WTC11 (cell line): Measurements from ENCODE around the gene GABRG3. TPM values are rescaled to one million over a fixed set of nuclear protein-coding genes. Genes with fewer than 3 reads are reported as not detected.

ENCODE experiments used
- ATAC-seq: fragments of 200-7000 bp; cut with Tn5 transposase; 2 replicates; pipeline ENCODE4 v1.10.0; 2021; ENCODE audit warnings: mild to moderate bottlenecking, moderate library complexity
- CTCF ChIA-PET: fragments of 300-600 bp; sonication (Branson Sonifier 250); formaldehyde crosslinking; loops from one replicate; lab custom pipeline; 2021; ENCODE audit warnings: antibody characterized with exemption; lab: Charles Lee
- POLR2A ChIA-PET: fragments of 350-600 bp; sonication (Branson Sonifier 250); formaldehyde crosslinking; loops from one replicate; lab custom pipeline; 2021; ENCODE audit warnings: antibody characterized with exemption; lab: Charles Lee
- DNase-seq: peaks from one replicate; pipeline ENCODE4 v3.0.0; 2021; ENCODE audit warnings: low spot score
- H3K27ac Mint-ChIP-seq: 2 replicates; pipeline ENCODE4 v1.8.0; 2021; ENCODE audit warnings: mixed read lengths
- H3K27me3 Mint-ChIP-seq: 2 replicates; pipeline ENCODE4 v1.8.0; 2021; ENCODE audit warnings: low read depth, mild to moderate bottlenecking, moderate library complexity, mixed read lengths
- H3K36me3 Mint-ChIP-seq: 2 replicates; pipeline ENCODE4 v1.8.0; 2021; ENCODE audit warnings: mixed read lengths
- H3K4me1 Mint-ChIP-seq: 2 replicates; pipeline ENCODE4 v1.8.0; 2022; ENCODE audit warnings: mixed read lengths
- H3K4me3 Mint-ChIP-seq: 2 replicates; pipeline ENCODE4 v1.8.0; 2021; ENCODE audit warnings: mild to moderate bottlenecking, moderate library complexity, mixed read lengths
- H3K9me3 Mint-ChIP-seq: 2 replicates; pipeline ENCODE4 v1.8.0; 2021; ENCODE audit warnings: mixed read lengths
- ATF3 ChIP-seq: sonication (generic); formaldehyde crosslinking; conservative IDR thresholded peaks from 2 replicates; pipeline ENCODE4 v1.8.1; 2022; ENCODE audit warnings: mild to moderate bottlenecking, missing genetic modification reagents
- EMX1 ChIP-seq: fragments of 250-450 bp; sonication (Bioruptor Pico); IDR thresholded peaks from 2 replicates; pipeline ENCODE4 v1.8.0; 2021; ENCODE audit warnings: mild to moderate bottlenecking
- FOXJ3 ChIP-seq: sonication (generic); formaldehyde crosslinking; IDR thresholded peaks from 2 replicates; pipeline ENCODE4 v1.9.0; 2021; ENCODE audit warnings: missing genetic modification reagents, mild to moderate bottlenecking, borderline replicate concordance
- FOXP1 ChIP-seq: sonication (generic); formaldehyde crosslinking; IDR thresholded peaks from 2 replicates; pipeline ENCODE4 v1.8.0; 2022; ENCODE audit warnings: missing genetic modification reagents, mild to moderate bottlenecking, moderate library complexity, borderline replicate concordance
- FOXP4 ChIP-seq: sonication (generic); formaldehyde crosslinking; IDR thresholded peaks from 2 replicates; pipeline ENCODE4 v1.8.0; 2022; ENCODE audit warnings: mild to moderate bottlenecking, missing genetic modification reagents
- GRHL2 ChIP-seq: fragments of 250-450 bp; sonication (Bioruptor Pico); IDR thresholded peaks from 2 replicates; pipeline ENCODE4 v1.8.0; 2022; ENCODE audit warnings: mild to moderate bottlenecking, moderate library complexity; ENCODE audit not compliant: insufficient replicate concordance, severe bottlenecking
- JAZF1 ChIP-seq: fragments of 250-450 bp; sonication (Bioruptor Pico); IDR thresholded peaks from 2 replicates; pipeline ENCODE4 v1.9.0; 2021; ENCODE audit warnings: moderate library complexity, mild to moderate bottlenecking, inconsistent platforms
- PRDM15 ChIP-seq: sonication (generic); formaldehyde crosslinking; IDR thresholded peaks from 2 replicates; pipeline ENCODE4 v1.8.0; 2022; ENCODE audit warnings: missing genetic modification reagents
- SMAD4 ChIP-seq: sonication (generic); formaldehyde crosslinking; IDR thresholded peaks from 2 replicates; pipeline ENCODE4 v1.8.0; 2022; ENCODE audit warnings: mild to moderate bottlenecking, missing genetic modification reagents
- SOX15 ChIP-seq: fragments of 250-450 bp; sonication (Bioruptor Pico); IDR thresholded peaks from 2 replicates; pipeline ENCODE4 v1.9.0; 2021; ENCODE audit warnings: mild to moderate bottlenecking
- SP1 ChIP-seq: sonication (generic); formaldehyde crosslinking; conservative IDR thresholded peaks from 2 replicates; pipeline ENCODE4 v1.8.1; 2022; ENCODE audit warnings: missing genetic modification reagents
- TCF7 ChIP-seq: sonication (generic); formaldehyde crosslinking; IDR thresholded peaks from 2 replicates; pipeline ENCODE4 v1.8.0; 2022; ENCODE audit warnings: mild to moderate bottlenecking, low read depth, missing genetic modification reagents, moderate library complexity
- TEAD1 ChIP-seq: sonication (generic); formaldehyde crosslinking; IDR thresholded peaks from 2 replicates; pipeline ENCODE4 v1.8.0; 2022; ENCODE audit warnings: mild to moderate bottlenecking, missing genetic modification reagents
- TEAD4 ChIP-seq: sonication (generic); formaldehyde crosslinking; IDR thresholded peaks from 2 replicates; pipeline ENCODE4 v1.8.0; 2022; ENCODE audit warnings: mild to moderate bottlenecking, missing genetic modification reagents
- ZNF121 ChIP-seq: sonication (generic); formaldehyde crosslinking; IDR thresholded peaks from 2 replicates; pipeline ENCODE4 v1.8.0; 2023; ENCODE audit warnings: missing genetic modification reagents
- ZNF138 ChIP-seq: sonication (generic); formaldehyde crosslinking; conservative IDR thresholded peaks from 2 replicates; pipeline ENCODE4 v1.8.1; 2022; ENCODE audit warnings: mild to moderate bottlenecking, moderate library complexity, missing genetic modification reagents
- ZNF232 ChIP-seq: sonication (generic); formaldehyde crosslinking; IDR thresholded peaks from 2 replicates; pipeline ENCODE4 v1.8.0; 2022; ENCODE audit warnings: mild to moderate bottlenecking, missing genetic modification reagents
- ZNF317 ChIP-seq: sonication (generic); formaldehyde crosslinking; IDR thresholded peaks from 2 replicates; pipeline ENCODE4 v1.8.1; 2023; ENCODE audit warnings: low read depth, mild to moderate bottlenecking, moderate library complexity, missing genetic modification reagents, borderline replicate concordance
- ZNF532 ChIP-seq: fragments of 250-450 bp; sonication (Bioruptor Pico); IDR thresholded peaks from 2 replicates; pipeline ENCODE4 v1.9.0; 2021; ENCODE audit warnings: mild to moderate bottlenecking, borderline replicate concordance
- total RNA-seq: library from RNA; stranded (reverse); gene quantifications from 3 replicates; pipeline ENCODE4 v1.2.3, GENCODE V29; 2021

The GABRG3 gene
- total RNA-seq, 1 experiment from 2014 or later = 0.72 TPM

- Mint-ChIP-seq H3K4me1 (peaks cover 8% of the 10 kb centered on the region), H3K36me3 (no peaks in the 10 kb centered on the region), H3K27ac (no peak overlapping the region), H3K27me3 (no peaks in the 10 kb centered on the region; the same call in 1 of the 2 replicates), H3K9me3 (0 out of 2 replicates have a peak, but pooled peaks cover 3% of the 10 kb centered on the region), H3K4me3 (no peak overlapping the region)
- ATAC-seq = no peak
- TF ChIP-seq ZNF532 (CRISPR knock-in tag) = no peak
- TF ChIP-seq TEAD4 (CRISPR knock-in tag) = no peak
- POLR2A ChIA-PET = no interaction called here
- CTCF ChIA-PET = no interaction called here
- no peak for DNase-seq
These were observed 611.9 kb downstream of the GABRG3 start for GRCh38 chr15:27582726-27583410.

- no peak overlapping the region for H3K27ac Mint-ChIP-seq
- CTCF ChIA-PET = no interaction called here
- no peak for TF ChIP-seq ZNF232 (CRISPR knock-in tag)
- TF ChIP-seq ZNF138 = no peak
- no peak for TF ChIP-seq ZNF121 (CRISPR knock-in tag)
- TF ChIP-seq FOXP1 (CRISPR knock-in tag) = no peak
- TF ChIP-seq SP1 = no peak
- TF ChIP-seq FOXP4 = no peak
- no peak for TF ChIP-seq SOX15 (CRISPR knock-in tag)
- TF ChIP-seq FOXJ3 (CRISPR knock-in tag) = no peak
- no peak for TF ChIP-seq GRHL2 (CRISPR knock-in tag)
- TF ChIP-seq TCF7 (CRISPR knock-in tag) = no peak
- no peak for TF ChIP-seq TEAD1 (CRISPR knock-in tag)
- TF ChIP-seq EMX1 (CRISPR knock-in tag) = no peak
- no peak for TF ChIP-seq ATF3 (CRISPR knock-in tag)
- no peak for TF ChIP-seq JAZF1
- TF ChIP-seq ZNF532 (CRISPR knock-in tag) = no peak
- no peak for TF ChIP-seq SMAD4
- no peak for TF ChIP-seq PRDM15
- TF ChIP-seq ZNF317 = no peak
- TF ChIP-seq, all 79 proteins: peak for 0
- no peak for DNase-seq
- Mint-ChIP-seq H3K27me3 (no peaks in the 10 kb centered on the region; the same call in 1 of the 2 replicates), H3K36me3 (no peaks in the 10 kb centered on the region), H3K4me3 (no peak overlapping the region), H3K9me3 (no peaks in the 10 kb centered on the region), H3K4me1 (peaks cover 11% of the 10 kb centered on the region)
- ATAC-seq = no peak
- POLR2A ChIA-PET = no interaction called here
These were observed 612.7 kb downstream of the GABRG3 start for GRCh38 chr15:27583651-27584050.
